HCT116 (cell line): Measurements from ENCODE around the gene ENTREP1. TPM values are rescaled to one million over a fixed set of nuclear protein-coding genes. Genes with fewer than 3 reads are reported as not detected.

ENCODE experiments used
- ATAC-seq: fragments of 200-7000 bp; cut with Tn5 transposase; 2 replicates; pipeline ENCODE4 v1.9.1; 2020; ENCODE audit warnings: mild to moderate bottlenecking, moderate library complexity
- BruUV-seq: library from RNA; stranded (reverse); fragments of 400-500 nt; replicated peaks from 2 replicates; lab custom pipeline; 2021; lab: Mats Ljungman, UMichigan
- CTCF ChIA-PET: fragments of 300-600 bp; sonication (Branson Sonifier 250); formaldehyde crosslinking; loops from one replicate; lab custom pipeline; 2021; ENCODE audit warnings: antibody characterized with exemption; lab: Charles Lee
- POLR2A ChIA-PET: fragments of 300-600, 350-600 bp; sonication (Branson Sonifier 250); formaldehyde crosslinking; loops from one replicate; lab custom pipeline; 2021; ENCODE audit warnings: antibody characterized with exemption; lab: Charles Lee
- RAD21 ChIA-PET, 2 experiments: fragments of 300-600 bp; sonication (Branson Sonifier 250); formaldehyde crosslinking; loops; one replicate each; lab custom pipeline; 2023; ENCODE audit warnings: low total read pairs in 2 of 2; ENCODE audit not compliant: uncharacterized antibody in 2 of 2, unreplicated experiment in 2 of 2, low non-redundant PET in 1 of 2; lab: Charles Lee
- DNase-seq: peaks from one replicate; pipeline ENCODE4 v3.0.0-alpha.2; 2010; ENCODE audit warnings: low read depth, low spot score
- H2AFZ ChIP-seq: fragments of 200-600 bp; shearing (Covaris generic), sonication (generic); 2 replicates; pipeline ENCODE4 v1.6.1; 2017; ENCODE audit warnings: low read depth, mixed run types, mixed read lengths, antibody characterized with exemption, low read length; ENCODE audit not compliant: poor library complexity, severe bottlenecking
- H3K27ac ChIP-seq: 2 replicates; pipeline ENCODE4 v1.5.1; 2012; ENCODE audit warnings: low read depth, low read length
- H3K27me3 ChIP-seq: fragments of 200-600 bp; sonication (generic); 2 replicates; pipeline ENCODE4 v1.6.1; 2016; ENCODE audit warnings: mixed run types, low read length, mixed read lengths; ENCODE audit not compliant: insufficient read depth
- H3K36me3 ChIP-seq, 2 experiments: fragments of 200-500 bp in 1 of 2; fragments of 200-600 bp in 1 of 2; sonication (Bioruptor generic) in 1 of 2; sonication (generic) in 1 of 2; 2 replicates each; pipeline versions ENCODE4 v1.5.1 to v1.6.1; 2014 to 2016; ENCODE audit warnings: low read length in 2 of 2, inconsistent platforms in 1 of 2, mixed read lengths in 1 of 2, mixed run types in 1 of 2; ENCODE audit not compliant: insufficient read depth in 2 of 2, control insufficient read depth in 1 of 2
- H3K4me1 ChIP-seq, 2 experiments: fragments of 200-600 bp in 1 of 2; sonication (generic) in 1 of 2; 2 replicates each; pipeline versions ENCODE4 v1.5.1 to v1.6.1; 2012 to 2017; ENCODE audit warnings: low read length in 2 of 2, inconsistent platforms in 1 of 2, mild to moderate bottlenecking in 1 of 2, mixed read lengths in 1 of 2, mixed run types in 1 of 2, moderate library complexity in 1 of 2; ENCODE audit not compliant: insufficient read depth in 2 of 2, control insufficient read depth in 1 of 2
- H3K4me2 ChIP-seq: fragments of 200-600 bp; sonication (generic); 2 replicates; pipeline ENCODE4 v1.6.1; 2017; ENCODE audit warnings: mixed run types, low read length, mixed read lengths
- H3K4me3 ChIP-seq, 2 experiments: fragments of 200-600 bp in 1 of 2; sonication (generic) in 1 of 2; replicated peaks in 1 of 2; 2 replicates each; pipeline ENCODE4 v1.5.1; 2011 to 2016; ENCODE audit warnings: low read length in 2 of 2, control low read depth in 1 of 2, low read depth in 1 of 2, mild to moderate bottlenecking in 1 of 2, mixed read lengths in 1 of 2, mixed run types in 1 of 2
- H3K79me2 ChIP-seq: fragments of 200-600 bp; sonication (generic); 2 replicates; pipeline ENCODE4 v1.6.1; 2017; ENCODE audit warnings: mild to moderate bottlenecking, mixed run types, low read length, moderate library complexity, mixed read lengths; ENCODE audit not compliant: insufficient read depth
- H3K9ac ChIP-seq: fragments of 200-600 bp; sonication (generic); 2 replicates; pipeline ENCODE4 v1.6.1; 2016; ENCODE audit warnings: low read length, mixed read lengths
- H3K9me2 ChIP-seq: fragments of 200-600 bp; sonication (generic), shearing (Covaris generic); 2 replicates; pipeline ENCODE4 v1.6.1; 2017; ENCODE audit warnings: mixed run types, mild to moderate bottlenecking, moderate library complexity; ENCODE audit not compliant: insufficient read depth
- H3K9me3 ChIP-seq, 2 experiments: fragments of 200-500 bp in 1 of 2; fragments of 200-600 bp in 1 of 2; sonication (Bioruptor generic) in 1 of 2; sonication (generic) in 1 of 2; 2 replicates each; pipeline ENCODE4 v1.6.1; 2014 to 2017; ENCODE audit warnings: low read length in 2 of 2, mixed read lengths in 2 of 2, inconsistent platforms in 1 of 2, low read depth in 1 of 2, mild to moderate bottlenecking in 1 of 2, mixed run types in 1 of 2, moderate library complexity in 1 of 2; ENCODE audit not compliant: control insufficient read depth in 1 of 2, insufficient read depth in 1 of 2
- H4K20me1 ChIP-seq: fragments of 200-600 bp; sonication (generic), shearing (Covaris generic); 2 replicates; pipeline ENCODE4 v1.6.1; 2017; ENCODE audit warnings: mixed run types, mild to moderate bottlenecking, moderate library complexity; ENCODE audit not compliant: insufficient read depth
- CBX3 ChIP-seq: IDR thresholded peaks from 2 replicates; pipeline ENCODE4 v1.6.1; 2012; ENCODE audit warnings: low read depth
- CEBPB ChIP-seq: IDR thresholded peaks from 2 replicates; pipeline ENCODE4 v1.6.1; 2012; ENCODE audit warnings: low read depth
- EGR1 ChIP-seq: IDR thresholded peaks from 2 replicates; pipeline ENCODE4 v1.6.1; 2012; ENCODE audit warnings: low read depth
- ELF1 ChIP-seq: IDR thresholded peaks from 2 replicates; pipeline ENCODE4 v1.6.1; 2012; ENCODE audit warnings: low read depth, borderline replicate concordance
- EZH2 ChIP-seq: fragments of 200-600 bp; sonication (generic); IDR thresholded peaks from 2 replicates; pipeline ENCODE4 v1.6.1; 2017; ENCODE audit warnings: antibody characterized with exemption, mixed run types
- EZH2phosphoT487 ChIP-seq: fragments of 200-600 bp; IDR thresholded peaks from 2 replicates; pipeline ENCODE4 v1.6.1; 2018; ENCODE audit warnings: antibody characterized with exemption, borderline replicate concordance
- FOSL1 ChIP-seq: IDR thresholded peaks from 2 replicates; pipeline ENCODE4 v1.6.1; 2012; ENCODE audit warnings: low read depth
- JUND ChIP-seq: IDR thresholded peaks from 2 replicates; pipeline ENCODE4 v1.6.1; 2012
- POLR2A ChIP-seq: IDR thresholded peaks from 2 replicates; pipeline ENCODE4 v1.7.0; 2011; ENCODE audit warnings: borderline replicate concordance; ENCODE audit not compliant: insufficient read depth, insufficient read length; ENCODE audit errors: extremely low read depth
- POLR2AphosphoS5 ChIP-seq: IDR thresholded peaks from 2 replicates; pipeline ENCODE4 v1.6.1; 2011; ENCODE audit warnings: mild to moderate bottlenecking, low read depth, low read length, moderate library complexity
- RAD21 ChIP-seq: IDR thresholded peaks from 2 replicates; pipeline ENCODE4 v1.6.1; 2012; ENCODE audit warnings: low read depth, mild to moderate bottlenecking
- SIN3A ChIP-seq: IDR thresholded peaks from 2 replicates; pipeline ENCODE4 v1.6.1; 2012; ENCODE audit warnings: low read depth
- SRF ChIP-seq: IDR thresholded peaks from 2 replicates; pipeline ENCODE4 v1.6.1; 2012; ENCODE audit warnings: low read depth
- TCF7L2 ChIP-seq: IDR thresholded peaks from 2 replicates; pipeline ENCODE4 v1.7.0; 2011; ENCODE audit warnings: borderline replicate concordance, inconsistent platforms; ENCODE audit not compliant: insufficient read depth, insufficient read length; ENCODE audit errors: extremely low read depth
- YY1 ChIP-seq: IDR thresholded peaks from 2 replicates; pipeline ENCODE4 v1.6.1; 2011; ENCODE audit warnings: low read length, low read depth, moderate library complexity, mild to moderate bottlenecking; ENCODE audit not compliant: insufficient replicate concordance; ENCODE audit errors: extremely low read depth
- ZFX ChIP-seq: fragments of 450-650 bp; IDR thresholded peaks from 2 replicates; pipeline ENCODE4 v1.6.1; 2017
- ZNF274 ChIP-seq: fragments of 200-500 bp; sonication (Bioruptor generic); IDR thresholded peaks from 2 replicates; pipeline ENCODE4 v1.6.1; 2014; ENCODE audit warnings: mild to moderate bottlenecking, low read depth, low read length, inconsistent platforms
- intact Hi-C: fragments of 100-400 bp; cut with micrococcal nuclease; formaldehyde crosslinking; loops from 2 replicates; pipeline ENCODE4 v1.10.0; 2022
- total RNA-seq: library from RNA; stranded (reverse); gene quantifications from one replicate; pipeline ENCODE4 v1.2.1, GENCODE V29; 2021; ENCODE audit not compliant: unreplicated experiment
- TF ChIP-seq, protein P1 (sequence below): IDR thresholded peaks from 2 replicates; pipeline ENCODE4 v1.6.1; 2012
- TF ChIP-seq, protein P2 (sequence below): IDR thresholded peaks from 2 replicates; pipeline ENCODE4 v1.6.1; 2012; ENCODE audit warnings: low read depth
- TF ChIP-seq, protein P3 (sequence below): IDR thresholded peaks from 2 replicates; pipeline ENCODE4 v1.6.1; 2012

Gene ENTREP1
- total RNA-seq, 1 experiment from 2014 or later, result 1.1 TPM

DNA sequence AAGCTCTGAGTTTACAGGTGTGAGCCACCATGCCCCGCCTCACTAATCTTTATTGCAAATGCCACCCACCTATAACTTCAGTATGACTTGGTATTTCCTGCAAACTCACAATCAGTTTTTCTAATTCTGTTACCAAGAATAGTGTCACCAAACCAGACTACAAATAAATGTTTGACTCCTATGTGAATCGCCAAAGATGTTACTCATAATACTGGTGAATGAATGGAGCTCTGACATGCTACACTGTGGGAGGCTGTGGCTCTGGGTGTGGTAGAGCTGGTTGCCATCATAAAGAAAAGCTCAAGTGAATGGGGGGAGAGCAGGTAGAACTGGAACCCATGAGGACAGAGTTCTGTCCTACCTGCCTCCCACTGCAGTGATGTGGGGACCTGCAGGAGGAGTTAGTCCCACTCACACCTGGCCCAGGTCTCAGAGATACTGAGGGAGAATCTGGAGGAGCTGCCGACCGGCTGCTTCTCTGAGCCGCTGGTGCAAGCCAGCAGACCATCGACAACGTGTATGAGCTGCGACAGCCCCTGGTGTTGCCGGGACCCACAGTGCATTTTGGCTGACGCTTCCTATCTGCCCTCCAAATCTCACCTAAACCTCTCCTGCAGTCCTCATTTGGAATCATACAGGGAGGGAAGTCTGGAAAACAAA lies 95.7 kb downstream of the ENTREP1 start:
- H3K27ac ChIP-seq, result no peak overlapping the region
- BruUV-seq, result no TSS peak
- H4K20me1 ChIP-seq, result no peaks in the 10 kb centered on the region
- H3K9ac ChIP-seq, result no peak overlapping the region
- intact Hi-C loops, result loop anchor here (5.0 to 10.0 kb wide), 3 partner anchors 252 to 804 kb away; partner anchors contain the start of gene APBA1
- TF ChIP-seq POLR2AphosphoS5, result no peak
- TF ChIP-seq CBX3, result no peak
- TF ChIP-seq, protein P1, sequence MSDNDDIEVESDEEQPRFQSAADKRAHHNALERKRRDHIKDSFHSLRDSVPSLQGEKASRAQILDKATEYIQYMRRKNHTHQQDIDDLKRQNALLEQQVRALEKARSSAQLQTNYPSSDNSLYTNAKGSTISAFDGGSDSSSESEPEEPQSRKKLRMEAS, result no peak
- no peak for TF ChIP-seq JUND
- no peak for TF ChIP-seq EZH2
- TF ChIP-seq RAD21, result no peak
- no peak for TF ChIP-seq POLR2A
- TF ChIP-seq FOSL1, result no peak
- TF ChIP-seq TCF7L2, result no peak
- no peak for TF ChIP-seq ZNF274
- TF ChIP-seq, protein P2, sequence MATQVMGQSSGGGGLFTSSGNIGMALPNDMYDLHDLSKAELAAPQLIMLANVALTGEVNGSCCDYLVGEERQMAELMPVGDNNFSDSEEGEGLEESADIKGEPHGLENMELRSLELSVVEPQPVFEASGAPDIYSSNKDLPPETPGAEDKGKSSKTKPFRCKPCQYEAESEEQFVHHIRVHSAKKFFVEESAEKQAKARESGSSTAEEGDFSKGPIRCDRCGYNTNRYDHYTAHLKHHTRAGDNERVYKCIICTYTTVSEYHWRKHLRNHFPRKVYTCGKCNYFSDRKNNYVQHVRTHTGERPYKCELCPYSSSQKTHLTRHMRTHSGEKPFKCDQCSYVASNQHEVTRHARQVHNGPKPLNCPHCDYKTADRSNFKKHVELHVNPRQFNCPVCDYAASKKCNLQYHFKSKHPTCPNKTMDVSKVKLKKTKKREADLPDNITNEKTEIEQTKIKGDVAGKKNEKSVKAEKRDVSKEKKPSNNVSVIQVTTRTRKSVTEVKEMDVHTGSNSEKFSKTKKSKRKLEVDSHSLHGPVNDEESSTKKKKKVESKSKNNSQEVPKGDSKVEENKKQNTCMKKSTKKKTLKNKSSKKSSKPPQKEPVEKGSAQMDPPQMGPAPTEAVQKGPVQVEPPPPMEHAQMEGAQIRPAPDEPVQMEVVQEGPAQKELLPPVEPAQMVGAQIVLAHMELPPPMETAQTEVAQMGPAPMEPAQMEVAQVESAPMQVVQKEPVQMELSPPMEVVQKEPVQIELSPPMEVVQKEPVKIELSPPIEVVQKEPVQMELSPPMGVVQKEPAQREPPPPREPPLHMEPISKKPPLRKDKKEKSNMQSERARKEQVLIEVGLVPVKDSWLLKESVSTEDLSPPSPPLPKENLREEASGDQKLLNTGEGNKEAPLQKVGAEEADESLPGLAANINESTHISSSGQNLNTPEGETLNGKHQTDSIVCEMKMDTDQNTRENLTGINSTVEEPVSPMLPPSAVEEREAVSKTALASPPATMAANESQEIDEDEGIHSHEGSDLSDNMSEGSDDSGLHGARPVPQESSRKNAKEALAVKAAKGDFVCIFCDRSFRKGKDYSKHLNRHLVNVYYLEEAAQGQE, result no peak
- no peak for TF ChIP-seq EZH2phosphoT487
- TF ChIP-seq CEBPB, result no peak
- no peak for TF ChIP-seq YY1
- no peak for TF ChIP-seq ELF1
- no peak for TF ChIP-seq EGR1
- TF ChIP-seq SIN3A, result no peak
- TF ChIP-seq, protein P3, sequence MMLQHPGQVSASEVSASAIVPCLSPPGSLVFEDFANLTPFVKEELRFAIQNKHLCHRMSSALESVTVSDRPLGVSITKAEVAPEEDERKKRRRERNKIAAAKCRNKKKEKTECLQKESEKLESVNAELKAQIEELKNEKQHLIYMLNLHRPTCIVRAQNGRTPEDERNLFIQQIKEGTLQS, result no peak
- no peak for TF ChIP-seq SRF
- TF ChIP-seq ZFX, result no peak
- no peak overlapping the region for H3K4me2 ChIP-seq
- POLR2A ChIA-PET, result no interaction called here
- no peak overlapping the region for H3K4me3 ChIP-seq
- H3K9me2 ChIP-seq, result no peaks in the 10 kb centered on the region
- ATAC-seq, result no peak
- no peaks in the 10 kb centered on the region for H3K9me3 ChIP-seq
- no peaks in the 10 kb centered on the region for H3K79me2 ChIP-seq
- H3K36me3 ChIP-seq, result no peaks in the 10 kb centered on the region
- H3K4me1 ChIP-seq, result no peaks in the 10 kb centered on the region
- no peak for DNase-seq
- RAD21 ChIA-PET, result no interaction called here
- CTCF ChIA-PET, result interaction anchor here (0.7 to 1.9 kb wide), 5 partner anchors 131 to 806 kb away, joined by 3 to 6 read pairs (median 3); partner anchors contain the start of gene APBA1
- H2AFZ ChIP-seq, result no peak overlapping the region
- no peaks in the 10 kb centered on the region for H3K27me3 ChIP-seq
